Measurements from ENCODE around the gene HMGCR.

Gene HMGCR

GRCh38 chr5:75361310-75361709 lies 24.3 kb downstream of the HMGCR start:
- no peak overlapping the region for H3K4me3 ChIP-seq (ENCODE audit: low read length)
- TF ChIP-seq CTCF (conservative IDR thresholded peaks at IDR 0.05; ENCODE audit: low read length): no peak
- DNase-seq (ENCODE audit: low read depth): no peak

DNA sequence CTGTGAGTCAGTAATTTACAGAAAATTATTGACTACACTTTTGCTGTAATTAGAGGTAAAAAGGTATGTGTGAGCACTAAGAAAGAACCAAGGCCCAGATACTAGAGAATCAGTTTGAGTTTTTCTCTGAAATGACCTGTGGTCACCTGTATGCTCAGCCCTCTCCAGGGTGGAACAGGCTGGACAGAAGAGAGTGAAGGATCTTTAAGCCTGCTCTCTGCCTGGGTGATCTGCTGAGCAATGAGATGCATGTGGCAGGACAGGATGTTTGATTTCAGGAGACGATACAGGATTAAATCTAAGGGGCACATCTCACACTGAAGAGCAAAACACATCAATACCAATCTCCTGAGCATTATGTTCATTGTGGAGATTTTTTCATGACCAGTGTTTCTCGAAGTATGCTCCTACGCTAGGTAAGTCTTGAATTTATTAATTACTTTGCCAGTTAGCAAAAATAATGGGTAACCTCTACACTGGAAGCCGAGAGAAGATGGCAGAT lies 25.5 kb downstream of the HMGCR start:
- no peak for DNase-seq (ENCODE audit: low read depth)
- TF ChIP-seq CTCF (conservative IDR thresholded peaks at IDR 0.05; ENCODE audit: low read length): no peak
- H3K4me3 ChIP-seq (ENCODE audit: low read length): no peak overlapping the region

- no peak overlapping the region for H3K4me3 ChIP-seq (ENCODE audit: low read length)
- no peak for TF ChIP-seq CTCF (conservative IDR thresholded peaks at IDR 0.05; ENCODE audit: low read length)
- no peak for DNase-seq (ENCODE audit: low read depth)
Observed at GRCh38 chr5:75363111-75363510, 26.1 kb downstream of the HMGCR start.

DNA sequence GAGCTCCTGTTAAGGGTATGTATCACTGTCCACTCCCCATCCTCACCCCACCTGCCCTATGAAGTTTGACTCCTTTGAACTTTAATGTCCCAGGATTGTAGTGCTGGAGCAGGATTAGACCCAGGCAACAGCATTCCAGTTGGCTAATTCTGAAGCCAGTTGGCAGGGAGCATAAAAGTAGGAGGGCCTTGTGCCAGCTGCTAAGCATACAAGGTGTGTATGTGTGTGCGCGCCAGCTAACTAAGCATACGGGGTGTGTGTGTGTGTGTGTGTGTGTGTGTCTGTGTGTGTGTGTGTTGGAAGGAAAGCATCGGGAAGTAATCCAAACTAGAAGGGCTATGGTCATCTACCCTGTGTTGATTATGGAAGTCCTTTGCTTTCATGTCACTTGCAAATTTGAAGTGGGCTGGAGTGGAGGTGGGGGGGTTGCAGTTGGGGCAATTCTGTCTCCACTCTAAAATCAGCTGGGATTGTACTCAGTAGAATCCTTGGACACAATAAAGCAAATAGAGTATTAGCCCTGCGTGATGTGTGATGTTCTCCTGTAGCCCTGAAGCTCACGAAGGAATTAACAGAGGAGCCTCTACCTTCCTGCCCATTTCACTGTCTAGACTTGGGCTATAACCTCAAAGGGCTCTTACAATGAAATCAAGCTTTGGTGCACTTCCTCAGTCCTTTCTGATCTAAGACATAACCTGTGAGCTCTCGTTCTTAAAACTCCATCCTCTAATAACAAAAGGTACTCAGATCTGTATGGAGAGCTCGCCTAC lies 26.9 kb downstream of the HMGCR start:
- DNase-seq (ENCODE audit: low read depth): no peak
- H3K4me3 ChIP-seq (ENCODE audit: low read length): no peak overlapping the region
- TF ChIP-seq CTCF (conservative IDR thresholded peaks at IDR 0.05; ENCODE audit: low read length): no peak

DNA sequence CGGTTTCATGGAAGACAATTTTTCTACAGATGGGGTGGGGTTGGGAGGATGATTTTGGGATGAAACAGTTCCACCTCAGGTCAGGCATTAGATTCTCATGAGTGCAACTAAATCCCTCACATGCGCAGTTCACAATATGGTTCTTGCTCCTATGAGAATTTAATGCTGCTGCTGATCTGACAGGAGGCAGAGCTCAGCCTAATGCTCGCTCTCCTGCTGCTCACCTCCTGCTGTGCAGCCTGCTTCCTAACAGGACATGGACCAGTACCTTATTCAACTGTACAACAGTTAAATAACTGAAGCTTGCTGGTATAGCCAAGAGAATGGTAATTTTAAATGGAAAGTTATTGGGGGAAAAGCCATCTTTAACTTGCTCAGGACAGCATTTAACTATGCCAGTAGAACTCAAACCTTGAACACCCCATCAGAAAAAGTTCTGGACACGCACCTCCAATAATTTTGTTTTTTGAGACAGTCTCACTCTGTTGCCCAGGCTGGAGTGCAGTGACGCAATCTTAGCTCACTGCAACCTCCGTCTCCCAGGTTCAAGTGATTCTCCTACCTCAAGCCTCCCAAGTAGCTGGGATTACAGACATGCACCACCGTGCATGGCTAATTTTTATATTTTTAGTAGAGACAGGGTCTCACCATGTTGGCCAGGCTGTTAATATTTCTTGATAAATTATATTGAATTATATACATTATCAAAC lies 27.7 kb downstream of the HMGCR start:
- no peak overlapping the region for H3K4me3 ChIP-seq (ENCODE audit: low read length)
- TF ChIP-seq CTCF (conservative IDR thresholded peaks at IDR 0.05; ENCODE audit: low read length): no peak

GRCh38 chr5:75365740-75366139 lies 28.7 kb downstream of the HMGCR start:
- DNase-seq (ENCODE audit: low read depth): no peak
- H3K4me3 ChIP-seq (ENCODE audit: low read length): no peak overlapping the region
- no peak for TF ChIP-seq CTCF (conservative IDR thresholded peaks at IDR 0.05; ENCODE audit: low read length)

More for the DNA sequence above, 27.7 kb downstream of the HMGCR start:
- no peak for DNase-seq (ENCODE audit: low read depth)

GRCh38 chr5:75366787-75367186 lies 29.8 kb downstream of the HMGCR start:
- TF ChIP-seq CTCF (conservative IDR thresholded peaks at IDR 0.05; ENCODE audit: low read length): no peak
- DNase-seq (ENCODE audit: low read depth): no peak

More at GRCh38 chr5:75366787-75367186, 29.8 kb downstream of the HMGCR start:
- H3K4me3 ChIP-seq (ENCODE audit: low read length): no peak overlapping the region
